ENCODE results near the gene ARMC2.

DNA sequence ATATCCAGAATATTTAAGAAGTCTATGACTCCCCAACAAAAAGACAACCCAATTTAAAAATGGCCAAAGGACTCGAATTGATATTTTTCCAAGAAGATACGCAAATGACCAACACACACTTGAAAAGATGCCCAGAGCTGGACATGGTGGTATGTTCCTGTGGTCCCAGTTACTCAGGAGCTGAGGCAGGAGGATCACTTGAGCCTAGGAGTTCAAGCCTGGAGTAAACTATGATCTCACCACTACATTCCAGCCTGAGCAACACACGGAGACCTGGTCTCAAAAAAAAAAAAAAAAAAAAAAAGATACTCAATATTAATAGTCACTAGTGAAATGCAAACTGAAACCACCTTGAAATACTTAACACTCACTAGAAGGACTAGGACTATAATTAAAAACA lies 12.2 kb upstream of the ARMC2 start:
- TF ChIP-seq, protein P1, sequence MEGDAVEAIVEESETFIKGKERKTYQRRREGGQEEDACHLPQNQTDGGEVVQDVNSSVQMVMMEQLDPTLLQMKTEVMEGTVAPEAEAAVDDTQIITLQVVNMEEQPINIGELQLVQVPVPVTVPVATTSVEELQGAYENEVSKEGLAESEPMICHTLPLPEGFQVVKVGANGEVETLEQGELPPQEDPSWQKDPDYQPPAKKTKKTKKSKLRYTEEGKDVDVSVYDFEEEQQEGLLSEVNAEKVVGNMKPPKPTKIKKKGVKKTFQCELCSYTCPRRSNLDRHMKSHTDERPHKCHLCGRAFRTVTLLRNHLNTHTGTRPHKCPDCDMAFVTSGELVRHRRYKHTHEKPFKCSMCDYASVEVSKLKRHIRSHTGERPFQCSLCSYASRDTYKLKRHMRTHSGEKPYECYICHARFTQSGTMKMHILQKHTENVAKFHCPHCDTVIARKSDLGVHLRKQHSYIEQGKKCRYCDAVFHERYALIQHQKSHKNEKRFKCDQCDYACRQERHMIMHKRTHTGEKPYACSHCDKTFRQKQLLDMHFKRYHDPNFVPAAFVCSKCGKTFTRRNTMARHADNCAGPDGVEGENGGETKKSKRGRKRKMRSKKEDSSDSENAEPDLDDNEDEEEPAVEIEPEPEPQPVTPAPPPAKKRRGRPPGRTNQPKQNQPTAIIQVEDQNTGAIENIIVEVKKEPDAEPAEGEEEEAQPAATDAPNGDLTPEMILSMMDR (IDR thresholded peaks at IDR 0.05; ENCODE audit: low read depth, low read length, poor library complexity, severe bottlenecking): no peak
- TF ChIP-seq EZH2phosphoT487 (IDR thresholded peaks at IDR 0.05; ENCODE audit: borderline replicate concordance, low read length): no peak

Measured in DOHH2 (cell line).